Thyroid gland (tissue), 4 donors: ENCODE results near the gene ACAD10.

Experiments used
- CTCF ChIP-seq, 6 experiments: fragments of 200-600 bp in 3 of 6; fragments of 450-650 bp in 3 of 6; sonication (generic) in 3 of 6; IDR thresholded peaks; one replicate each; pipeline ENCODE4 v1.5.1; 2016 to 2019; ENCODE audit warnings: antibody characterized with exemption in 6 of 6, mild to moderate bottlenecking in 2 of 6, inconsistent platforms in 1 of 6, moderate library complexity in 1 of 6
- POLR2A ChIP-seq, 2 donors: fragments of 450-650 bp; IDR thresholded peaks; one replicate each; pipeline ENCODE4 v1.6.1; 2017; ENCODE audit warnings: antibody characterized with exemption in 2 of 2, mild to moderate bottlenecking in 2 of 2, moderate library complexity in 1 of 2

- TF ChIP-seq POLR2A (IDR thresholded peaks at IDR 0.05) (no peak), CTCF (IDR thresholded peaks at IDR 0.05) (no peak)
Observed at GRCh38 chr12:111758120-111758561, 72.3 kb downstream of the ACAD10 start.
